GM12891 (cell line): ENCODE measurements around the gene GID8.

Experiments
- DNase-seq: peaks from one replicate; pipeline ENCODE4 v3.0.0; 2011; ENCODE audit warnings: low spot score; ENCODE audit not compliant: insufficient read length
- FAIRE-seq: peaks from 2 replicates; lab custom pipeline; 2011; peaks lifted over from hg19 to GRCh38; lab: Jason Lieb, UNC
- PAX5 ChIP-seq: IDR thresholded peaks from 2 replicates; pipeline ENCODE4 v1.6.1; 2011; ENCODE audit warnings: low read length, moderate library complexity, mild to moderate bottlenecking; ENCODE audit not compliant: insufficient read depth, severe bottlenecking
- POLR2A ChIP-seq: IDR thresholded peaks from 2 replicates; pipeline ENCODE4 v1.6.1; 2011; ENCODE audit warnings: low read depth, low read length, control low read depth
- POLR2AphosphoS5 ChIP-seq: IDR thresholded peaks from 2 replicates; pipeline ENCODE4 v1.6.1; 2011; ENCODE audit warnings: low read depth, low read length, control low read depth
- POU2F2 ChIP-seq: IDR thresholded peaks from 2 replicates; pipeline ENCODE4 v1.6.1; 2011; ENCODE audit warnings: low read depth, mild to moderate bottlenecking, control low read depth, low read length, moderate library complexity
- SPI1 ChIP-seq: IDR thresholded peaks from 2 replicates; pipeline ENCODE4 v1.6.1; 2011; ENCODE audit warnings: low read depth, low read length, control low read depth
- TAF1 ChIP-seq: IDR thresholded peaks from 2 replicates; pipeline ENCODE4 v1.6.1; 2011; ENCODE audit warnings: low read depth, low read length, control low read depth

GID8 gene

GRCh38 chr20:62975251-62975760 lies 37.4 kb downstream of the GID8 start:
- FAIRE-seq, result no peak
- TF ChIP-seq SPI1, result no peak
- TF ChIP-seq POLR2A, result no peak
- TF ChIP-seq TAF1, result no peak
- TF ChIP-seq PAX5, result no peak
- no peak for TF ChIP-seq POU2F2
- no peak for TF ChIP-seq POLR2AphosphoS5
- DNase-seq, result no peak

- no peak for DNase-seq
- no peak for TF ChIP-seq POLR2A
- TF ChIP-seq PAX5, result no peak
- no peak for TF ChIP-seq SPI1
- TF ChIP-seq POLR2AphosphoS5, result no peak
- TF ChIP-seq TAF1, result no peak
- TF ChIP-seq POU2F2, result no peak
- no peak for FAIRE-seq
Measured at GRCh38 chr20:62975812-62976508, 38.0 kb downstream of the GID8 start.

- FAIRE-seq (no peak), DNase-seq (no peak)
- TF ChIP-seq POLR2AphosphoS5 (no peak), POU2F2 (no peak), TAF1 (no peak), POLR2A (no peak), SPI1 (no peak), PAX5 (no peak)
Measured at GRCh38 chr20:62976886-62977285, 38.9 kb downstream of the GID8 start.

- FAIRE-seq (peak; percentile 96), DNase-seq (peak; percentile 79)
- TF ChIP-seq POLR2A (peak; percentile 50; the same call in 1 of the 2 replicates), PAX5 (peak; percentile 23), POU2F2 (no peak; the same call in none of the 2 replicates), SPI1 (peak; percentile 100), TAF1 (peak; percentile 31; the same call in 1 of the 2 replicates), POLR2AphosphoS5 (no peak)
Measured at GRCh38 chr20:62977613-62978560, 39.9 kb downstream of the GID8 start.

GRCh38 chr20:62978561-62978943 lies 40.6 kb downstream of the GID8 start:
- DNase-seq, result no peak
- FAIRE-seq, result peak; percentile 76

GRCh38 chr20:62979310-62979709 lies 41.4 kb downstream of the GID8 start:
- no peak for DNase-seq
- FAIRE-seq, result no peak
- TF ChIP-seq TAF1, result no peak
- TF ChIP-seq SPI1, result no peak
- no peak for TF ChIP-seq POLR2A

More at GRCh38 chr20:62978561-62978943, 40.6 kb downstream of the GID8 start:
- TF ChIP-seq SPI1 (peak; percentile 64), POLR2AphosphoS5 (no peak)

GRCh38 chr20:62979876-62980373 lies 42.0 kb downstream of the GID8 start:
- no peak for DNase-seq
- TF ChIP-seq POU2F2 (no peak), SPI1 (no peak), POLR2A (no peak), PAX5 (no peak), TAF1 (no peak), POLR2AphosphoS5 (no peak)
- no peak for FAIRE-seq

GRCh38 chr20:62980380-62980960 lies 42.5 kb downstream of the GID8 start:
- FAIRE-seq, result no peak
- DNase-seq, result no peak
- no peak for TF ChIP-seq SPI1
- TF ChIP-seq POU2F2, result no peak
- no peak for TF ChIP-seq POLR2AphosphoS5
- TF ChIP-seq PAX5, result no peak
- TF ChIP-seq TAF1, result no peak
- TF ChIP-seq POLR2A, result no peak

- TF ChIP-seq TAF1 (no peak), POLR2A (no peak), POLR2AphosphoS5 (no peak), PAX5 (no peak), POU2F2 (no peak), SPI1 (no peak)
- peak; percentile 60 for DNase-seq
- no peak for FAIRE-seq
Measured at GRCh38 chr20:62980970-62981369, 43.0 kb downstream of the GID8 start.
